ENCODE data around the gene MXD3.
"Not testable (repeated sequence)": the region's sequence is repeated elsewhere in the genome, so short reads cannot be mapped to it uniquely, and the experiment has no call there.

The MXD3 gene

GRCh38 chr5:177343777-177344176, 32.1 kb upstream of the MXD3 start:
- no peak for DNase-seq (ENCODE audit: low spot score)

GRCh38 chr5:177343000-177343399, 31.3 kb upstream of the MXD3 start:
- not testable (repeated sequence) for DNase-seq (ENCODE audit: low spot score)

DNA sequence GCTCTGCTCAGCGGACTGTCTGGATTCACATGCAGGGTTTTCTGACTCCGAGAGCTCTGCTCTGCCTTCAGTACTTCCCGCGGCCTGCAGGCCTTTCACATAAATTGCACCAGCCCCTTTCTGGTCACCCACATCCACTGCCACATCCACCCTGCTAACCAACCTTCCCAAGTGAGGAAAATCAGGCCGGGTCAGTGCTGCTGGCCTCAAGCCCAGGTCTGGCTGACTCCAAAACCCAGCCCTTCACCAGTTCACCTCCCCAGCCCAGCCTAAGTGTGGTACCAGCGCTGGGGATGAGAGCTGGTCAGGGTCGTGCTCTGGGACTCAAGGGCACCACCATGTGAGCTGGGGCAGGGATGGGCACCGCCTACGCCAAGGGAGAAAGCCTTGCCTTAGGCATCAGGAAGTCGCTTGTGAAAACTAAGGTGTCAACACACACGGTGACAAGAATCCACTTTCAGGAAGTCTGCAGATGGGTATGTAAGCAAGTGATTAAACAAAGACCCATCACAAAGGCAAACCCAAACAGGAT, 27.5 kb upstream of the MXD3 start:
- DNase-seq (ENCODE audit: low spot score), result no peak

GRCh38 chr5:177338251-177339106, 26.8 kb upstream of the MXD3 start:
- no peak for DNase-seq (ENCODE audit: low spot score)

- DNase-seq (ENCODE audit: low spot score), result no peak
Observed at GRCh38 chr5:177336603-177337494, 25.2 kb upstream of the MXD3 start.

GRCh38 chr5:177336112-177336511, 24.4 kb upstream of the MXD3 start:
- no peak for DNase-seq (ENCODE audit: low spot score)

- no peak for DNase-seq (ENCODE audit: low spot score)
Observed at GRCh38 chr5:177335701-177336065, 24.0 kb upstream of the MXD3 start.

DNA sequence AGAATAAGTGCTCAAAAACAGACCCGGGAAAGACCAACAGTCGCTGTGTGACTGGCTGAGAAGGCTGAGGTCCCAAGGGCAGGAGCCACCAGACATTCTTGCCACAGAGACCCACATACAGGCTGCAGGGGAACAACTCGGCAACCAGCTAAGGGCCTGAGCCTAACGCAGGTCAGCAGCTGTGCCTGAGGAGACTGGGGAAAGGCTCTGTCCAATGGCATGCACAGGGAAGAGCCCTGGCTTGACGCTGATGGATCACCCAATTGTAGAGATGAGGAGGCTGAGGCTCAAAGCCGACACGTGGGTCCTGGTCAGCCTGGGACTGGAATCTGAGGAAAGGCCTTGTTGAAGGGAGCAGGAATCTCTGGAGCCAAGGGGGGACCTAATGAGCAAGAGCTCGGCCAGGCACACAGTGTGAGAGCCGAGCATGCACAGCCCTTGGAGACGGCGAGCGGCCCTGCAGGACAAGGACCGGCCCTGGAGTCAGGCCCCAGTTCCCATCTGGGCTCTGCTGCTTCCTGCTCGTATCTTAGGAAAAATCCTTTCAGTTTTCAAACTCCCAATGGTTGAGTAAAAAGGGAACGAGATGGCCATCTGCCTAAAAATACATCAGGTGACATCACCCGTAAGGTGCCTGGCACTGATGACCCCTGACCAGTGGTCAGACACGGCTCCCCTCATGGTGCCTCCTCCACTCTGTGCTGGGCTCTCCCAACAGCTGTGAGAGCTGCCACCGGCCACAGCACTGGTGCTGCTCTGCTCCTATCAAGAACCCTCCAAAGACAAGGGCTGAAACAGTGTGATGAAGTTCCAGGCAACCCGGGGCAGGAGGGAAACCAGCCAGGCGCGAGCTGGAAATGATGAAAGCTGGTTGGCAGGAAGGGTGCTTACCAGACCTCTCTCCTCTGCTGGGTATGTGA, 23.3 kb upstream of the MXD3 start:
- no peak for DNase-seq (ENCODE audit: low spot score)

GRCh38 chr5:177334155-177334551, 22.5 kb upstream of the MXD3 start:
- no peak for DNase-seq (ENCODE audit: low spot score)

- DNase-seq (ENCODE audit: low spot score), result no peak
Observed at GRCh38 chr5:177333420-177334154, 21.9 kb upstream of the MXD3 start.

DNA sequence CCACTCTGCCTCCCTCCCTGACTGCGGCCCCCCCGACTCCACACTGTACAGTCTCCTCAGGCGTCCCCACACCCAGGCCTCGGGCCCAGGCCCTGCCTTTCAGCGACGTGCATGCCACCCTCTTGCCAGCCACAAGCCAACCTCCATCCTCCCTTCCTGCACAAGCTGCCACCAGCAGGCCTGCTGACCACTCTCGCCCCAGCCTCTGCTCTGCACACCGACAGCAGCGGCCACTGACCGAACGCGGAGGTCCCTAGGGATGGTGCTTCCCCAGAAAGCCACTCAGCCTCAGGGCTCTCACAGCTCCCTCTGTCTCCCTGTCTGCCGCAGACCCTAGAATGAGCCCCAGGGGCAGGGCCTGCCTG, 21.2 kb upstream of the MXD3 start:
- no peak for DNase-seq (ENCODE audit: low spot score)

- no peak for DNase-seq (ENCODE audit: low spot score)
Observed at GRCh38 chr5:177332031-177332895, 20.6 kb upstream of the MXD3 start.

GRCh38 chr5:177330991-177331842, 19.5 kb upstream of the MXD3 start:
- DNase-seq (ENCODE audit: low spot score), result no peak

- no peak for DNase-seq (ENCODE audit: low spot score)
Observed at GRCh38 chr5:177329883-177330282, 18.2 kb upstream of the MXD3 start.

GRCh38 chr5:177328545-177329231, 17.0 kb upstream of the MXD3 start:
- DNase-seq (ENCODE audit: low spot score), result no peak

DNA sequence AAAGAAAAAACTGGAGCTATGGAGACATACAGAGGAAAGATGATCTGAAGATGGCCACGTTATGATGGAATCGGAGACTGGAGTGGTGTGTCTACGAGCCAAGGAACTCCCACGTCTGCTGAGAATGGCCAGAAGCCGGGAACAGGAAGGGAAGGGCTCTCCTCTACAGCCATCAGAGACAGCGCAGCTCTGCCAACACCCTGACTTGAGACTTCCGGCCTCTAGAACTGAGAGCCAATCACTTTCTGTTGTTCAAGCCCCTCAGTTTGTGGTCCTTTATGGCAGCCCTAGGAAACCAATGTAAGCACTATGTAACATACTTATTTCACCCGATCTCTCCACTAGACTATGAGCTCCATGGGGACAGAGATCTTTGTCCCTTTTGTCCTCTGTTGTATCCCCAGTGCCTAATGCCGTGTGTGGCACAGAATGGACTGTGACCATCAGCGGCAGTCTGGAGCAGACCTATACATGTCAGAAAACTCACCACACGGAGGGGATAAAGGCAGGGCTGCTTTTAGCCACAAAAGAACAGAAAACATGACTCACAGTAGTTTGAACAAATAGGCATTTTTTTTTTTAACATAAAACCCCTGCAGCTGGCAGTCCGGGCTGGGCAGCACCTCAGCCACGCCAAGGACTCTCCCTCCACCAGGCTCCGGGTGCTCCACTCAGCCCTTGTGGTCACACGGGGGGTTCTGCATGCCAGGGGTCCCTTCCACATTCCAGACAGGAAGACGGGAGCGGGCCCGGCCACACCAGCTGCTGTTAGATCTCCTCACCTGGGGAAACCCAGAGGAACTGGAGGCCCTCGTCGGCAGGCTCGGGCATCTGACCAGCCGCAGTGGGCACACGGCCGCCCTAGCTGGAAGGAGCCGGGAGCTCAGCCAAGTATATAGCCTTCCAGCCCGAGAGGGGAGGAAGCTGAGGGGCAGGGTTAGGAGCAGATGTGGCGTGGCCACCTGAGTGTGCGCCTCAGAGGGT, 16.1 kb upstream of the MXD3 start:
- no peak for DNase-seq (ENCODE audit: low spot score)

DNA sequence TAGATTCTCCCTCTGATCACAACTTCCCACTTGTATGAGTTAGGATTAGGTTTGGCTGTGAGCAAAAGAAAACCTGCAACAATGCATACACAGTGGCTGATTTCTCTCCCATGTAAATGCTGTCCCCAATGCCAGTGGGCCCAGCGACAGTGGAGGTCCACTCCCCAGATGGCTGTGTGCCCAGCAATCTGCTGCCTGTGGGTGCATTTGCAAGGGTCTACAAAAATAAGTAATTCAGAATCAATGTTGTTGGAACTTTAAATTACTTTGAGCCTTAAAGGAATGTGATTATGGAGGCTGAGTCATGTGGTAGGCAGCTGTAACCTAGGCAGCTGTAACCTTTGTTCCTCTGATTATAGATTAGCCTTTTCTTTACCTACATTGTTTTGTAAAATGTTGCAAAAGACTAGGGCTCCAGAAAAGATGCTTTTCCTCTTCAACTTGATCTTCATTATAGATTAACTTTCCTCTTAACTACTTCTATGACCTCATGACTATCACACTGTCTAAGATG, 14.2 kb upstream of the MXD3 start:
- DNase-seq (ENCODE audit: low spot score), result no peak
